AG10803 (cell line): ENCODE results near the gene WWOX.

Experiments used
- DNase-seq: peaks from one replicate; pipeline ENCODE4 v3.0.0; 2010; ENCODE audit warnings: low read depth
- H3K4me3 ChIP-seq: 2 replicates; pipeline ENCODE4 v1.5.1; 2011; ENCODE audit warnings: mild to moderate bottlenecking, low read length, control low read depth
- CTCF ChIP-seq: conservative IDR thresholded peaks from 2 replicates; pipeline ENCODE4 v1.5.1; 2011; ENCODE audit warnings: mild to moderate bottlenecking, low read length, control low read depth, inconsistent platforms

WWOX gene

GRCh38 chr16:78462288-78463208, 363.1 kb downstream of the WWOX start:
- TF ChIP-seq CTCF, result no peak
- DNase-seq, result no peak
- H3K4me3 ChIP-seq, result no peak overlapping the region

DNA sequence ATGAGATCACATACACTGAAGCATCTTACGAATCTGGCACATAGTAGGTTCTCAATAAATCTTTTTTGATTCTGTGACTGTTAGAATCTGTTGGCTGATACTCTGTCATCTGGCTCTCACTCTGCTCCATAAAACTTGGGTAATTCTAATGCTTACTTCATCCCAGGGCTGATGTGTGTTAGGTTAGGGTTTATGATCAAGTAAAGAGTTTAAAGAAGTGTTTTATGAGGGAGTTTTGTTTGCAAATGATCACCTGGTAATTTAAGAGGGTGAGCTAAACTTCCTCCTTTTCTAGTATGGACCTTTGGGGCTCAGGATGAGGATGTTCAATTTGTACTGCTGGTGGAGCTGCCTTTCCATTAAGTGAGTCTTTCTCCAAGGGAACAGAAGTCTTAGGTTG, 364.1 kb downstream of the WWOX start:
- no peak overlapping the region for H3K4me3 ChIP-seq
- DNase-seq, result no peak
- TF ChIP-seq CTCF, result no peak

DNA sequence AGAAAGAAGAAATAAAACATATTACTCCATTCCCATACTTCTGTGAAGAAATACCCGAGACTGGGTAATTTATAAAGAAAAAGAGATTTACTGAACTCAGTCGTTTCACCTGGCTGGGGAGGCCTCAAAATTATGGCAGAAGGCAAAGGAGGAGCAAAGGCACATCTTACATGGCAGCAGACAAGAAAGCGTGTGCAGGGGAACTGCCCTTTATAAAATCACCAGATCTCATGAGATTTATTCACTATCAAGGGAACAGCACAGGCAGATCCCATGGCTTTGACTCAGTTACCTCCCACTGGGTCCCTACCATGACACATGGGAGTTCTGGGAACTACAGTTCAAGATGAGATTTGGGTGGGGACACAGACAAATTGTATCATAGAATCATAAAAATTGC, 365.4 kb downstream of the WWOX start:
- TF ChIP-seq CTCF, result no peak
- no peak for DNase-seq
- no peak overlapping the region for H3K4me3 ChIP-seq

- H3K4me3 ChIP-seq, result no peak overlapping the region
- TF ChIP-seq CTCF, result no peak
- DNase-seq, result no peak
These were observed 366.3 kb downstream of the WWOX start for GRCh38 chr16:78465730-78466129.

DNA sequence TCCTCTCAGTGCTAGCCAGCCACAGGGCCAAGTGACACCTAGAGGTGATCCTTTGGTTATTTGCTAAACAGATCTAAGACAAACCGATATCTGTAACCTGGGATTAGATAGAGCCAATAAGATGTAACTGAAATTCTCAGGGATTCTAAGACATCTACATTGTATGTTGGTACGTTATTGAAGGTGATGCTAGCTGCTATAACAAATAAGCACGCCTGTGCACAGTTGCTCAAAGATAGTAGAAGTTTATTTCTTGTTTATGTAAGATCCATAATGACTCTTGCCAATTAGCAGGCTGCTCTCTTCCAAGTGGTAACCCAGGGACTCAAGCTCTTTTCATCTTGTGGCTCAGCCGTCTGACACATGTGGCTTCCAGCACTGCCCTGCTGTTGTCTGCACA, 370.3 kb downstream of the WWOX start:
- DNase-seq, result no peak
- H3K4me3 ChIP-seq, result no peak overlapping the region
- no peak for TF ChIP-seq CTCF

DNA sequence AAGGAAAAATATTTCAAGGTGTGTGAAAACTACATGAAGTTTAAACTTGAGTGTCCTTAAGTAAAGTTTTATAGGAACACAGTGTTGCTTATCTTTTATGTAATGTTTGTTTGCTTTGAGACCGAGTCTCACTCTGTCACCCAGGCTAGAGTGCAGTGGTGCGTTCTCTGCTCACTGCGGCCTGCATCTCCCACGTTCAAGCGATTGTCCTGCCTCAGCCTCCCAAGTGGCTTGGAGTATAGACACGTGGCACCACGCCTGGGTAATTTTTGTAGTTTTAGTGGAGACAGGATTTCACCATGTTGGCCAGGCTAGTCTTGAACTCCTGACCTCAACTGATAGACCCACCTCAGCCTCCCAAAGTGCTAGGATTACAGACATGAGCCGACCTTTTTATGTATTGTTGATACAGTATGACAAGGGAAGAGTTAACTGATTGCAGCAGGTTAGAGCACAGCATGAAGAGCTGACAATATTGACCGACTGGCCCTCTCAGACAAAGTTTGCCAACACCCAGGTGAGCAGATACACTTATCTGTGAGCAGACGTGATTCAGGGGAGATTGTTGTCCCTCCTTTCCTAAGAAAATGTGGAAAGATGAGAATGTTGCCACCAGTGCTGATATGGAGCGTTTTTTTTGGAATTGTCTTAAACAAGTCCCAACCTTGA, 373.7 kb downstream of the WWOX start:
- TF ChIP-seq CTCF, result no peak
- H3K4me3 ChIP-seq, result no peak overlapping the region
- DNase-seq, result no peak

DNA sequence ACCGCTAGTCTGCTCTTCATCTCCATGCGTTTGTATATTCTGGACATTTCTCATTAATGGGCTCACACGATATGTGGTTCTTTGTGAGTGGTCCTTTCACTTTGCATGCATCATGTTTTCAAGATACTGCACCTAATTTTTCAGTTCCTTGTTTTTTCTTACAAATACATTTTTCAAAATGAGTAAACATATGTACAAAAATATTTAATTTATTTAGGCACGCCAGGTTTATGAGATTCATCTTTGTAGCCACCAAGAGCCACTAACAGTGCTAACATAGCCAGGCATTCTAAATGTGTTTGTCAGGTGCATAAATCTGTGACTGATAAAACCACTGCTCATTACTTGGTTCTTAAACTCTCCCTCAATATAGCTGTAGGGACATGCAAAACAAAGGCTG, 375.3 kb downstream of the WWOX start:
- TF ChIP-seq CTCF, result no peak
- H3K4me3 ChIP-seq, result no peak overlapping the region
- DNase-seq, result no peak
